ENCODE results near the gene KIF1A. TPM values are rescaled to one million over a fixed set of nuclear protein-coding genes. Genes with fewer than 3 reads are reported as not detected.

The KIF1A gene
- total RNA-seq, 1 experiment from 2014 or later: not detected

DNA sequence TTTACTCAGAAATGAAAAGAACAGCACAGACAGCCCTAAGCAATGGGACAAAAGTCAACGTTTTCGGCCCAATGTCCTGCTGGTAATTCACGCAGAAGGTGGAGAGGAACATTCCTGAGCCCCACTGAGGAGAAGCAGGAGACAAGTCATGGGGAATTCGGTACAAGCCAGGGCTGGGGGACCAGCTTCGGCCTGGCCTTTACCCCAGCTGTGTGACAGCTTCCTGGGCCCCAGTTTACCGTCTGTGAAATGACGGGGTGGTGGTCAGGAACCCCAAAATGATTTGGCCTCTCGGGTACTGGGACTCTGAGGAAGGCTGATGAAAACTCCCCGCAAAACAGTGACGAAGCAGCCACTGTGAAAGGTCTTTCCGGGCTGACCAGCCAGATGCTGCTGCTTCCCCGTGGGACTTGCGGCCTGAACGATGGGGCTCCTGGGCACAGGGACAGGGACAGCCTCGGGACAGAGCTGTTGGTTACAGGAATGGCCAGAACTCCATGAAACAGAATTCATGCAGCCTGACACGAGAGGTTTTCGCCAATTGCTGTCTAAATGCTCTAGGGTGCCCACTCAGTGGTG is 21.6 kb downstream of the KIF1A start:
- intact Hi-C loops (cut with micrococcal nuclease): no loop called here
- Histone ChIP-seq H3K9me3 (ENCODE audit: low read length) (no peaks in the 10 kb centered on the region), H3K9me2 (replicated peaks; ENCODE audit: low read length) (no peaks in the 10 kb centered on the region), H3K27me3 (ENCODE audit: low read length) (peaks cover 89% of the 10 kb centered on the region), H3K4me3 (ENCODE audit: low read length) (no peak overlapping the region), H4K20me1 (ENCODE audit: low read length) (no peaks in the 10 kb centered on the region), H3K9ac (ENCODE audit: low read length) (no peak overlapping the region), H2AFZ (ENCODE audit: low read length) (no peak overlapping the region), H3K27ac (ENCODE audit: low read length) (no peak overlapping the region), H3K79me2 (ENCODE audit: low read length) (no peaks in the 10 kb centered on the region), H3K4me2 (ENCODE audit: low read length) (no peak overlapping the region), H3F3A (ENCODE audit: low read length, unreplicated experiment) (no peaks in the 10 kb centered on the region), H3K4me1 (ENCODE audit: insufficient read depth, low read length) (no peaks in the 10 kb centered on the region), H3K36me3 (ENCODE audit: low read depth, low read length) (no peaks in the 10 kb centered on the region)
- BruUV-seq (replicated peaks): no TSS peak
- ATAC-seq (no peak), DNase-seq (no peak)
- TF ChIP-seq EZH2 (IDR thresholded peaks at IDR 0.05; ENCODE audit: low read length, unreplicated experiment) (no peak), EZH2phosphoT487 (IDR thresholded peaks at IDR 0.05; ENCODE audit: borderline replicate concordance, low read length) (no peak)
- TF ChIP-seq, protein P1, sequence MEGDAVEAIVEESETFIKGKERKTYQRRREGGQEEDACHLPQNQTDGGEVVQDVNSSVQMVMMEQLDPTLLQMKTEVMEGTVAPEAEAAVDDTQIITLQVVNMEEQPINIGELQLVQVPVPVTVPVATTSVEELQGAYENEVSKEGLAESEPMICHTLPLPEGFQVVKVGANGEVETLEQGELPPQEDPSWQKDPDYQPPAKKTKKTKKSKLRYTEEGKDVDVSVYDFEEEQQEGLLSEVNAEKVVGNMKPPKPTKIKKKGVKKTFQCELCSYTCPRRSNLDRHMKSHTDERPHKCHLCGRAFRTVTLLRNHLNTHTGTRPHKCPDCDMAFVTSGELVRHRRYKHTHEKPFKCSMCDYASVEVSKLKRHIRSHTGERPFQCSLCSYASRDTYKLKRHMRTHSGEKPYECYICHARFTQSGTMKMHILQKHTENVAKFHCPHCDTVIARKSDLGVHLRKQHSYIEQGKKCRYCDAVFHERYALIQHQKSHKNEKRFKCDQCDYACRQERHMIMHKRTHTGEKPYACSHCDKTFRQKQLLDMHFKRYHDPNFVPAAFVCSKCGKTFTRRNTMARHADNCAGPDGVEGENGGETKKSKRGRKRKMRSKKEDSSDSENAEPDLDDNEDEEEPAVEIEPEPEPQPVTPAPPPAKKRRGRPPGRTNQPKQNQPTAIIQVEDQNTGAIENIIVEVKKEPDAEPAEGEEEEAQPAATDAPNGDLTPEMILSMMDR (conservative IDR thresholded peaks at IDR 0.05; ENCODE audit: low read depth, low read length): no peak
- CTCF ChIA-PET: no interaction called here
- POLR2A ChIA-PET (ENCODE audit: unreplicated experiment): no interaction called here

DNA sequence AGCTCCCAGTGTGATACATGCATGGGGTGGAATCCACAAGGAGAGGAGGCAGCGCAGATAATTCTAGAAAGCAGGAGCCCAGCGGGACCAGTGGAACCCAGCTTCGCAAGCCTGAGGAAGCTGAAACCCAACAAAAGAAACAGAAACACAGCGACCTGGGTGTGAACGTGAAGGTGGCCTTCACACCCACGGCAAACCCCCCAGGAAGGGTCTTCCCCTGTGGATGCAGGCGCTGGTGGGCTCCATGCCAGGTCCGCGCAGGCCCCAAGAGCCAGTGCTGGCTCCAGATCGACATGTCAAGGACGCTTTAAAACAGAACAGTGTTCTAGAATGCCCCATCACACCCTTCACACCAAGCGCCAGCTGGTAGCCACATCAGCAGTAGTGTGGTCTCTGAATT is 22.1 kb downstream of the KIF1A start:
- no peak for ATAC-seq
- H2AFZ ChIP-seq (ENCODE audit: low read length): no peak overlapping the region
- no peak overlapping the region for H3K27ac ChIP-seq (ENCODE audit: low read length)
- BruUV-seq (replicated peaks): no TSS peak
- H4K20me1 ChIP-seq (ENCODE audit: low read length): no peaks in the 10 kb centered on the region
- no peaks in the 10 kb centered on the region for H3K79me2 ChIP-seq (ENCODE audit: low read length)
- no peak overlapping the region for H3K9ac ChIP-seq (ENCODE audit: low read length)
- H3K4me3 ChIP-seq (ENCODE audit: low read length): no peak overlapping the region
- H3K4me1 ChIP-seq (ENCODE audit: insufficient read depth, low read length): no peaks in the 10 kb centered on the region
- CTCF ChIA-PET: no interaction called here
- POLR2A ChIA-PET (ENCODE audit: unreplicated experiment): no interaction called here
- no peaks in the 10 kb centered on the region for H3F3A ChIP-seq (ENCODE audit: low read length, unreplicated experiment)
- no peaks in the 10 kb centered on the region for H3K36me3 ChIP-seq (ENCODE audit: low read depth, low read length)
- DNase-seq: no peak
- no peaks in the 10 kb centered on the region for H3K9me2 ChIP-seq (replicated peaks; ENCODE audit: low read length)
- TF ChIP-seq EZH2phosphoT487 (IDR thresholded peaks at IDR 0.05; ENCODE audit: borderline replicate concordance, low read length) (no peak), EZH2 (IDR thresholded peaks at IDR 0.05; ENCODE audit: low read length, unreplicated experiment) (no peak)
- TF ChIP-seq, protein P1 (conservative IDR thresholded peaks at IDR 0.05; ENCODE audit: low read depth, low read length): no peak
- intact Hi-C loops (cut with micrococcal nuclease): no loop called here
- H3K4me2 ChIP-seq (ENCODE audit: low read length): no peak overlapping the region
- H3K9me3 ChIP-seq (ENCODE audit: low read length): no peaks in the 10 kb centered on the region
- peaks cover 84% of the 10 kb centered on the region for H3K27me3 ChIP-seq (ENCODE audit: low read length)

- Histone ChIP-seq H3F3A (ENCODE audit: low read length, unreplicated experiment) (no peaks in the 10 kb centered on the region), H3K9me3 (ENCODE audit: low read length) (no peaks in the 10 kb centered on the region), H3K36me3 (ENCODE audit: low read depth, low read length) (no peaks in the 10 kb centered on the region), H3K4me3 (ENCODE audit: low read length) (no peak overlapping the region), H3K79me2 (ENCODE audit: low read length) (no peaks in the 10 kb centered on the region), H2AFZ (ENCODE audit: low read length) (no peak overlapping the region), H3K4me1 (ENCODE audit: insufficient read depth, low read length) (no peaks in the 10 kb centered on the region), H4K20me1 (ENCODE audit: low read length) (no peaks in the 10 kb centered on the region), H3K27me3 (ENCODE audit: low read length) (peaks cover 79% of the 10 kb centered on the region), H3K9ac (ENCODE audit: low read length) (no peak overlapping the region), H3K27ac (ENCODE audit: low read length) (no peak overlapping the region), H3K9me2 (replicated peaks; ENCODE audit: low read length) (no peaks in the 10 kb centered on the region), H3K4me2 (ENCODE audit: low read length) (no peak overlapping the region)
- no peak for DNase-seq
- no TSS peak for BruUV-seq (replicated peaks)
- CTCF ChIA-PET: no interaction called here
- intact Hi-C loops (cut with micrococcal nuclease): no loop called here
- TF ChIP-seq, protein P1 (conservative IDR thresholded peaks at IDR 0.05; ENCODE audit: low read depth, low read length): no peak
- TF ChIP-seq EZH2 (IDR thresholded peaks at IDR 0.05; ENCODE audit: low read length, unreplicated experiment) (no peak), EZH2phosphoT487 (IDR thresholded peaks at IDR 0.05; ENCODE audit: borderline replicate concordance, low read length) (no peak)
- POLR2A ChIA-PET (ENCODE audit: unreplicated experiment): no interaction called here
- no peak for ATAC-seq
These were observed 22.5 kb downstream of the KIF1A start for GRCh38 chr2:240797500-240797895.
